Stimulated activated CD4-positive, alpha-beta T cell treated with anti-CD3 and anti-CD28 coated beads, Interleukin-2, amount 100 ng/mL, for 4 hours (primary cell): ENCODE data around the gene WNK1.
"Not testable (repeated sequence)": the region's sequence is repeated elsewhere in the genome, so short reads cannot be mapped to it uniquely, and the experiment has no call there.

Source experiments
- DNase-seq: peaks from one replicate; pipeline ENCODE4 v3.0.0-alpha.2; 2020; ENCODE audit warnings: low read depth

The WNK1 gene

DNA sequence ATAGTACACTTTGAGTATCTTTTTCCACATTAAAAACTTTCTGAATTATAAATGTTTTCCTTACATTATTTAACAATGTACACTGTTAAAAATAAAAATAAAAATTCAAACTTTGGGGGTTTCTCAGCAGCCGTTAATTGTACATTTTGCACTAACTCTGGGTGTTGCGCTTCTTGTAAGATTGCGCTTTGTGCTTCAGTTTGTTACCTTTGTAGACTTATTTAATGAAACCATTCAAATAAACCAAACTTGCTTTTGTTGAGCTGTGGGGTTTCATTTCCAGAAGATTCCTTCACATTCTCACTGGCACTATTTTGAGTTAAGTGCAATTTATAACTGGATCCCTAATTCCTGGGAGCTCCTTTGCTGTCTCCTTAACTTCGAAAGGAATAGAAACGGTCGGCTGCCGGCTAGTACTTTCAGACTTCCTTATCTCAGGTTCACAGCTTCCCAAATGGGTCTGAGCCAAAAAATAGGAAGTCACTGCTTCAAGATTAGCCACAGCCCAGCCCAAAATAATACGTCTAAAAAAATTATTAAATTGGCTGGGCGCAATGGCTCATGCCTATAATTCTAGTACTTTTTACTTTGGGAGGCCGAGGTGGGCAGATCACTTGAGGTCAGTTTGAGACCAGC lies 158.9 kb downstream of the WNK1 start:
- DNase-seq = no peak

DNA sequence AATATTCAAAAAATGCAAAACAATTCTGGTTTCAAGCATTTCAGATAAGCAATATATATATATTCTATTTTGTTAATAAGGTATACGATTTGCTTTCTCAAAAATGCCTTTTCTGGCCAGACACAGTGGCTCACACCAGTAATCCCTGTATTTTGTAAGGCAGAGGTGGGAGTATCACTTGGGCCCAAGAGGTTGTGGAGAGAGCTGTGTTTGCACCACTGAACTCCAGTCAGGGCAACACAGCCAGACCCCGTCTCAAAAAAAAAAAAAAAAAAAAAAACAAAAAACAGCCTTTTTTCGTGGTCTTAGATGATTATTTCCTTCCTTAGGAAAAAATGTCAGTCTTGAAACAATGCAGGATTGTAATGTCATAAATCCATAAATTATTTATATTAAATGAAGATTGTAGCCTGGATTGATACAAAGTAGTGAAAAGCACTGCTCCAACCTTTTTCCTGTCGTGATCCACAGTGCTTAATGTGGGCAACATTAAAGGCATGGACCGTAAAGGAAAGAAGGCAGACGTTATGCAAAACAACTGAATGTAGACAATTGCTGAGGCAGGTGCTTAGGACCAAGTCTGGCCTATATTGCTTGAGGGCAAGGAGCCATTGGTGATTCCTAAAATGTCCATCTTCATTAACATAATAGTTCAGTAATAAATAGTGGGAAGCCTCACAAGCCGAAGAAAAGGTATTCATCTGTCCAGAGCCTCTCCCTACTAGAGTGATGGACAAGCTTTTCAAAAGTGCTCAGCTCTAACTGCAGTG lies 160.3 kb downstream of the WNK1 start:
- no peak for DNase-seq

DNA sequence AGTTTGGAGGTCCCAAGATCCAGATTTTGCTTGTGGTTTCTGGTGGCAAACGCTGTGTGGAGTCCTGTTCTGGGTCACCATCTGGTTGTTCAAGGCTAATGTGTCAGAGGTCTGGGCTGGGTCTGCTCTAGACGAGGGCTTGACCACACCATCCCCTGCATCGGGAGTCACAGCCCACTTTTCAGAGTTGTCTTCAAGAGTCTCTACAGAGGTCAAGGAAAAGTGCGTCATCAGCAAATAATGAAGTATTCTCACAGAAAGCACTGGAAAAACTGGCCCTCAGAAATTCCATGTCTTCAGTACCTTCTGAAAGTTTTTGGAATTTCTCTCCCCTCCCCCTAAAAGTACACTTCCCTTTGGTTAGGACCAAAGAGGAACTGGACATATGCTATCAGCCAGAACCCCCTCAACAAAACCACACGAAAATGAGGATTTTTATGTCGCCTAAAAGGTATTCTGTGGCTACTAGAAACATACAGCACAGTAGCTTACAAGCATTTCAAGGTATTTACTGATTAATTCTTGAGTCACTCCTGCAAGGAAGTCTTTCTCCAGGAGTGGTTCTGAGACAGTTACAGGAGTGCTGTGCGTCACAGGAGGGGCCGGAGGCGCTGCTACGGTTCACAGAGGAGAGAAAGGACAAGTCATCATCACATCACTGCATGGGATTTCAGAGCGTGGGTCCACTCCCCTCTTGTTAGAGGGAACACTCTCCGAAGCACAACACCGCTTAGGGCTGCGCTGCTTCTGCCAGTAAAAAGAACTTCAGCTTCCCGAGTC lies 161.7 kb downstream of the WNK1 start:
- no peak for DNase-seq

DNA sequence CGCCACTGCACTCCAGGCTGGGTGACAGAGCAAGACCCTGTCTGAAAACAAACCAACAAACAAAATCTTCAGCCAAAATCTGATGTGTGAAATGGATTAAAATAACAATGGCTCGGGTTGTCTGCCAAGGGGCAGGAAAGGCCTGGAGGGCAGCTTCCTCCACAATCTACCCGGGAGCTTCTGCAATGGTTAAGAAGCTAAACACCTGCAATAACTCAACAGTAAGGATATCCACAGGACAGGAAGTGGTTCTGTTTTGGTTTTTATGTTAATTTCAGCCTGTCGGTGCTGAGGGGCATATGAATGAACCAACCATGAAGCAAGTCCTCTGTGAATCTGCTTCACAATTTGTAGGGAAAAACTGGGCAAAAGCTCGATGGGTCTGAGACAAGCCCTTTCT lies 162.7 kb downstream of the WNK1 start:
- DNase-seq = no peak

DNA sequence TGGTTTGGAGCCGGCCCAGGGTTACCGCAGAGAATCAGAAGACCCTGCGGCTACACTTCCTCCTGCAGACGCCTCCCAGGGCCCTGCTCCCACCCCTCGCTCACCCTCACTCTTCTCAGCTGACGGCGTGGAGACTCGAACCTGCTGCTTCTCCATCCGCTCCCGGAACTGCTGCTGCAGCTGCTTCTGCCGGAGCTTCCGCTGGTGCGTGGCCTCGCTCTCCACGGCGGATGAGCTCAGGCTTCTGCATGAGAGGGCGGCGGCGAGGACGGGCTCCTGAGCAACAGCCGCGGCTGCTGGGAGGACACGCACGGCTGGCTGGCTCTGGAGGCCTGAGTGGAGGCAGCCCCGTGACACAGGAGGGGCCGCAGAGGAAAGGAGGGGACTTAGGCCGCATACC lies 163.9 kb downstream of the WNK1 start:
- no peak for DNase-seq

DNA sequence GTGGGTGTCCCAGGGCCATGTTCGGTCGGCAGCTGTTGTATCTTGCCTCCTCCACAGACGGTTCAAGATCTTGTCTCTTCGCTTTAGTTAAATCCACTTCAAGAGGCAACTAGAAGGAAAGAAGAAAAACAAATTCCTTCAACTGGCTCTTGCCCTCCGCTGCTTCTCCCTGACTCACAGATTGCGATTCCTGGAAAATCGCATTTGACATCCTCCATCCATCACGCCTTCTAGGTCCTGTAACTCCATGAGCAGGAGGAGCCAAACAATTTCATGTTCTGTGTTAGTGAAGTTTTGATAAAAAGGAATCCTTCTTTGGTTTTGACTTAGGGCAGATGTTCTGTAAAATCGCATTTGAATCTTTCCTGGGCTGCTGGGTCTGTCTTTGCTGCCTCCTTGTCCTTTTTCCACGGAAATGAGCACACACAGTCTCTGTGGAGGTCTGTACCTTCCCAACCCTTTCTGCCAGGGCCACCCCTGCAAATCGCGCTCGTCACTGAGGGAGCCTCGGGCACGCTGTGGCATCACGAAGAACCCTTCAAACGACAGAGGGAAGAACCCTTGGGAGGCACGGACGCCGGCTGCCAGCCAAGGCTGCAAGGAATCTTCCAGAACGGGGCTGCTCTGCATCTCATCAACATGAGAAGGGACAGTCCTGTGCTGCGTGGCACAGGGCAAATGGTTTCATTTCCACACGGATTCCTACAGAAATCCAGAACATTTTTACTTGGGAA lies 164.5 kb downstream of the WNK1 start:
- no peak for DNase-seq

DNA sequence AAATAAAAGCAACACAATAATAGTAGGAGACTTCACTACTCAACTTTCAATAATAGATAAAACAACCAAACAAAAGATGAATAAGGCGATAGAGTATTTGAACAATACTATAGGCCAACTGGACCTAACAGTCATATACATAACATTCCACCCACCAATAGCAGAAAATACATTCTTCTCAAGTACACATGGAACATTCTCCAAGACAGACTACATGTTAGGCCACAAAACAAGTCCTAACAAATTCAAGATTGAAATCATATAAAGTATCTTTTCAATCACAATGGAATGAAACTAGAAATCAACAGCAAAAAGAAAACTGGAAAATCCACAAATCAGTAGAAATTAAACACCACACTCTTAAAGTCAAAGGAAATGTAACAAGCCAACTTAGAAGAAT lies 168.3 kb downstream of the WNK1 start:
- no peak for DNase-seq

DNA sequence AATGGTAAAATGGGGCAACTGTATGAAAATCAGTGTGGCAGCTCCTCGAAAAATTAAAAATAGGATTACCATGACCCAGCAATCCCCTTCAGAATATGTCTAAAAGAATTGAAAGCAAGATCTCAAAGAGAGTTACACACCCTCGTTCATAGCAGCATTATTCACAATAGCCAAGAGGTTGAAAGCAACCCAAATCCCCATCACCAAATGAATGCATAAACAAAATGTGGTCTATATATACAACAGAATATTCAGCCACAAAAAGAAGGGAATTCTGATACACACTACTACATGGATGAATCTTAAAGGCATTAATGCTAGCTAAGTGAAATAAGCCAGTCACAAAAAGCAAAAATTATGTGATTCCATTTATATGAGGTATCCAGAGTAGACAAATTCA lies 169.9 kb downstream of the WNK1 start:
- no peak for DNase-seq

DNA sequence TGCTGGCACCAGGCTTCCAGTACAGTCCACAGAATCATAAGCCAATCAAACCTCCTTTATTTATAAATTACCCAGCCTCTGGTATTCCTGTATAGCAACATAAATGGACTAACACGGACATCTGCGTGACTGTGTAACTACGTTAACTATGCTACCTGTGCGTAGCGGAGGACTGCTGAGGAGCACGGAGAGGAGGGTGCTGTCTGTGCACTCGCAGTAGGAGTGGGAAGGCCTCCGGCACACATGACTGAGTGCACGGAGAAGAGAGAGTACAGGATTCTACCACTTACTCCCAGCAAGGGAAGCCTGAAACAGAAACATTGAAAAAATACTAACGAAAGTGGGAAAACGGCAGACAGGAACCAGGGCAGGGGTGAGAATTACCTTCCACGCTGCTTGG lies 174.3 kb downstream of the WNK1 start:
- DNase-seq = no peak

DNA sequence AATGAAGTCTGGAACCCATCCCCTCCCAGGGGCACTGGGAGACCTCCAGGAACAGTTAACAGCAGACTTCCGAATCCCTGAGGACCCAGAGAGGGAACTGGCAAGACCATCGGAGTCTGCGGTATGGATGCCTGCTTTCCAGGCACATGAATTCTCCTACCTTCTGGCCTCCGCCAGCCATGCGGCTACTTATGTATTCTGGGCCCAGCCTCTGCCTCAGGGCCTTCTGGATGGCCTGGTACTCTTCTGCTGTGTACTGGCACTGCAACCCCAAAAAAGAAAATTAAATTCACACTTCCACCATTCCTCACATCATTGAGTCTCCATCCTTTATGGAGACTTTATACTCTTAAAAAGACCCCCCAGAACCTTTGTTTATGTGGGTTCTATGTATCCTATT lies 178.7 kb downstream of the WNK1 start:
- DNase-seq = no peak

DNA sequence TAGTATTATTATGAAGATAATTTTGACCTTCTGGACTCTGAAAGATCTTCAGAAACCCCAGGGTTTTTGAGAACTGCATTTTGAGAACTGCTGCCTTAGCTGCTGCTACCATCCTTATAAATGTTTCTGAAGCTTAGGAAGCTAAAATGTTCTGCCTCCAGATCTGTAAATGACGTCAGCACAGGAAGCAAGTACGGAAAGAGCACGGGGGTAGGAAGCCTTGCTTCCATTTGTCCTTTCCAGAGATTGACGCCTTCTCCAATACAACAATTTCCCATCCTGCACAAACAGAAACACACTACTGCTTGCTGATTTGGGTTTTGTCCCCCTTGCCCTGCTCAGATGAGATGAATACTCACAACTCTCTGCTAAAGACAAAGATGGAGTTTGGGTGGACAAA lies 179.2 kb downstream of the WNK1 start:
- DNase-seq = no peak

DNA sequence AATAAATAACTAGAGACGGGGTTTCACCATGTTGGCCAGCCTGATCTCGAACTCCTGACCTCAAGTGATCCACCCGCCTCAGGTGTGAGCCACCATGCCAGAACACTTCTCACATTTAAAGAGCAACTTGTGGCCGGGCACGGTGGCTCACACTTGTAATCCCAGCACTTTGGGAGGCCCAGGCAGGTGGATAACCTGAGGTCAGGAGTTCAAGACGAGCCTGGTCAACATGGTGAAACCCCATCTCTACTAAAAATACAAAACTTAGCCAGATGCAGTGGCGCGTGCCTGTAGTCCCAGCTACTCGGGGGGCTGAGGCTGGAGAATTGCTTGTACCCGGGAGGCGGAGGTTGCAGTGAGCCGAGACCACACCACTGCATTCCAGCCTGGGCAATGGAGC lies 183.5 kb downstream of the WNK1 start:
- DNase-seq = not testable (repeated sequence)

DNA sequence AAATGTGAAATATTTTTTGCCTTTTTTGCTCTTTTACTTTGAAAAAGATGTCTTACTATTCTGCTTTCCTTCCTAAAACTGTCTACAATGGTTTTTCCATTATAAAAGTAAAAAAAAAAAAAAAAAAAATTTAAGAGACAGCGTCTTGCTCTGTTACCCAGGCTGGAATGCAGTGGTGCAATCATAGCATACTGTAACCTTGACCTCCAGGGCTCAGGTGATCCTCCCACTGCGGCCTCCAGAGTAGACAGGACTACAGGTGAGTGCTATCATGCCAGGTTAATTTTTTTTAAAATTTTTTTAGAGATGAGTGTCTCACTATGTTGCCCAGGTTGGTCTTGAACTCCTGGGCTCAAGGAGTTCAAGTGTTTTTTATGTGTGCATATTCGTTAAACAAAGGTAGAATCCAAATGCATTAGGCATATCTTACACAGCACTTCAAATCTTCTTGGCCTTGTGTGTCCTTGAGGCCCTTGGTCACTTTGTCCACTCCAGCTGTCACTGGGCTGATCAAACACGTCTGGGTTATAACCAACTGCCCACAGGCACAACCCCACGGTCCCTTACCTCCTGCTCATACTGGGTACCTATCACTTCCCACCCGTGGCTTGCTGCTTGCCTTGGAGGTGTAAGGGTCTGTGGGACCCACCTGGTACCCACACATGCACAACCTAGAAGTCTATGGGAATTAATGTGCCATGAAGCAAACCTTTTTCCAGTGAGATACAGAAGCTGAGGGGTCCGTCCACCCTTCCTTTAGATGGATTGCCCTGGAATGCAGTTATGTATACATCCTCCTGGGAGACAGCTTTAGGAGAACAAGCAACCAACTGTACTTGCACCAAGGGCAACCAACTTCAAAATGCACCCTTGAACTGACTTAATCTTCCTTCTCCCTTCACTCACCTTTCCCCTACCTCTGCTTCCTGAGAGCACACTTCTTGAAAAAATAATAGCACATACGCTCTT lies 184.3 kb downstream of the WNK1 start:
- no peak for DNase-seq

DNA sequence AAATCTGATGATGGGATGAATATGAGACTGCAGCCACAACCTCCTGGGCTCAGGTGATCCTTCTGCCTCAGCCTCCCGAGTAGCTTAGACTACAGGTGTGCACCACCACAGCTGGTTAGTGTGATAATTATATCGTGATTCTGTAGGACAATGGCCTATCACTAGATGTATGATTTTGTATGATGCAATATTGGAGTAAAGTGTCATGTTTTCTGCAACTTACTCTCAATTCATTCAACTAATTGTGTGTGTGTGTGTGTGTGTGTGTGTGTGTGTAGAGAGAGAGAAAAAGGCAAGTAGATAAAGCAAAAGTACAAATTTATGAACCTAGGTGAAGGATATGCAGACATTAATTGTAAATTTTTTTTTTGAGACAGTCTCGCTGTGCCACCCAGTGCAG lies 186.4 kb downstream of the WNK1 start:
- DNase-seq = no peak

DNA sequence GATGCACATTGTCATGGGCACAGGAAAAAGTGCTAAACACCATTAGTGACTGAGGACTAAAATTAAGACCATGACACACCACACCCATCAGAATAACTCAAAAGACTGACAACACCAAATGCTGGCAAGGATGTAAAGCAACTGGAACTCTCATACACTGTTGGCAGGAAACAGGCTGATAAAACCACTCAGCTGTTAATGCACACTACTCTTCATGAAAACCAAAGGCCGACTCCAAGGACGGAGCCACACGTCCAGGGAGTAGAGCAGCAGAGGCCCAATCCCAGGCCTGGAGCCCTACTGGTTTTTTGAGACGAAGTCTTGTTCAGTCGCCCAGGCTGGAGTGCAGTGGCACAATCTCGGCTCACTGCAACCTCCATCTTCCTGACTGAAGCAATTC lies 190.7 kb downstream of the WNK1 start:
- DNase-seq = no peak

DNA sequence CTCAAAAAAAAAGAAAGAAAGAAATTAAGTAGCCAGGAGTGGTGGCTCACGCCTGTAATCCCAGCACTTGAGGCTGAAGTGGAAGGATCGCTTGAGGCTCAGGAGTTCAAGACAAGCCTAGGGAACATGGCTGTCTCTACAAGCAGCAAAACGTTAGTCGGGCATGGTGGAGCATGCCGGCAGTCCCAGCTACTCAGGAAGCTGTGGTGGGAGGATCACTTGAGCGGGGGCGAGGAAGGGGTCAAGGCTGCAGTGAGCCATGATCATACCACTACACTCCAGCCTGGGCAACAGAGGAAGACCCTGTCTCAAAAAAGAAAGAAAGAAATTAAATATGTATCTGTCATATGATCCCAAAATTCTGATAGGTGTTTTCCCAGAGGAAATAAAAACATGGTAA lies 191.8 kb downstream of the WNK1 start:
- no peak for DNase-seq

DNA sequence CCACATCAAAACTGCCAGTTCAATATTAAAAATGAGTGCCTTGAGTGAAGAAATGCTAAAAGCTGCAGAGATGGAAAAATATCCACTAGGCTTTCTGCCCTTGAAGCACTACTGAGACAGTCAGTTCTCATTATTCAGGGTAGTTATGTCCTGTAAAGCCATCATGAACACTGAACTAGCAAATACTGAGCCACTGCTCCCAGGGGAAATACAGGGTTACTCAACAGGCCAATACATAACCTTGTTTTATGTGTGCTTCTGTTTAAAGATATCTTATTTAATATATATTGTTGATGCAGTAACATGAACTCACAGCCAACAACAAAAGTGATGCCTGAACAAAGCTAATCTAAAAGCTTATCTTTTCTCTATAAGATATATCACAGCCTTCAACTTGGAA lies 193.8 kb downstream of the WNK1 start:
- DNase-seq = no peak

DNA sequence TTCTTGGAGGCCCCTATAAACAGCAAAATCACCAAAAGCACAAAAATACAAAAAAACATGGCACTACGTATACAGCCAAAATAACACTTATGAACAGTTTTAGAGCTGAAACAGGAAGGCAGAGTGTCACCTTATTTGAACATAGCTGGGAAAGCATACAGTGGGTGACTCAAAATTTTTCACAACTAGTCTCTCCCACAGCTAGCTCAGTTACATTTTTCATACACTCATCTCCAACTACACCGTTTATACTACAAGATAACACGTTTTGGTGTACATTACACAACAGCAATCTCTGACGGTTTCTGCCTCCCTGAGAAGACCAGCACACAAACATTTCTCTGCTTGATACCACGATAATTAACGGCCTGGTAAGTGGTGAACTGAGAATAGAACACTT lies 194.3 kb downstream of the WNK1 start:
- DNase-seq = no peak

DNA sequence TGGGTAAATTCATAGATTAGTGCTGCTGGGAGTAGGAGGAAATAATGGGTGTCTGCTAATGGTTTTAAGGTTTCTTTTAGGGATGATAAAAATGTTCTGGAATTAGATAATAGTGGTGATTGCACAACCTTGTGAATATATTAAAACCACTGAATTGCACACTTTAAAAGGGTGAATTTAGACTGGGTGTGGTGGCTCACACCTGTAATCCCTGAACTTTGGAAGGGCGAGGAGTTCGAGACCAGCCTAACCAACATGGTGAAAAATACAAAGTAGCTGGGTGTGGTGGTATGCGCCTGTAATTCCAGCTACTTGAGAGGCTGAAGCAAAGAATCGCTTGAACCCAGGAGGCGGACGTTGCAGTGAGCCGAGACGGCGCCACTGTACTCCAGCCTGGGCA lies 195.9 kb downstream of the WNK1 start:
- DNase-seq = no peak

DNA sequence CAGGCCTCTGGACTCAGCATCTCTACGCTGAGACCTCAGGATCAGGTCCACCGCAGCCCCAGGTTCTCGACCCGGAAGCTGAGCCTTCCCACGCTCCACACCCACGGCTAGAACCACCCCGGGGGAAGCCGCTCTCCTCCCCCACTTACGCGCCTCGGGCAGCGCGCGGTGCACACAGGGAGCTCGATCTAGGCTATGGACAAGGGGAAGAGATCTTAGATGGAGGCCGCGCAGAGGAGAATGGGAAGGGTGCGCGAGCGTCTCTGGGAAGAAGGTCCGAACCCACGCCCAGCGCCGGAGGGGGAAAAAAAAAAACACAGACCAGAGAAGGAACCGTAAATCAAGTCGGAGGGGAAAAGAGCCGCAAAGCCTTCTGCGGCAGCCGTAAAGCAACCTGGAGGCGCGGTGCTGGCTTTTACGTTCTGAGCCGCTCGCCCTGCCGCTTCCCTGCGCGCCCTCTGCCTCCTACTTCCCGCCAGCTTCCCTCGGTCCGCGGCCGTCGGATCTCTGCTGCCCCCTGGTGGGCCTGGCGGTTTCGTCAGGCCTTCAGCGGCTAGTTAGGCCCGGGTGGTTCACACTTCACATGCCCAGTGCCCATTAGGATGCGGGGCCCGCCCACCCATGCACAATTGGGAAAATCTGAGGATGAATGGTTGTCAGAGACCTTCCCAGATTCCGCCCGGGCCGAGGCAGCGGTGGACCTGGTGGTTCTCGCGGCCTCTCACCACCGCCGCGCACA lies 197.2 kb downstream of the WNK1 start, which contains the start of gene RAD52:
Gene RAD52 (minus strand): TSS at position 242 of the 739 bp plus-strand sequence. CDS start 16,636 bp downstream, outside the sequence.
- peak; percentile 96 for DNase-seq
